Measurements from ENCODE around the gene CHMP4B. TPM values are rescaled to one million over a fixed set of nuclear protein-coding genes. Genes with fewer than 3 reads are reported as not detected.

The CHMP4B gene
- total and polyA plus RNA-seq, 3 donors from 2014 or later = 98.3 to 114 (median 102) TPM

GRCh38 chr20:33772439-33772838 is 38.7 kb upstream of the CHMP4B start:
- no peaks in the 10 kb centered on the region for H3K4me1 ChIP-seq
- no peak overlapping the region for H3K27ac ChIP-seq
- no peaks in the 10 kb centered on the region for H3K36me3 ChIP-seq (ENCODE audit: low read depth, missing control alignments)
- TF ChIP-seq POLR2A (IDR thresholded peaks at IDR 0.05) = no peak
- no peak for TF ChIP-seq CTCF (IDR thresholded peaks at IDR 0.05)
- DNase-seq = no peak
- no peaks in the 10 kb centered on the region for H3K27me3 ChIP-seq
- no peaks in the 10 kb centered on the region for H3K9me3 ChIP-seq
- no peak overlapping the region for H3K4me3 ChIP-seq
- intact Hi-C loops (cut with DNase I; ENCODE audit: low total_unique reads) = no loop called here
- 90 to 96% methylated on average over 3 of the region's 3 CpGs for WGBS, 2 donors

DNA sequence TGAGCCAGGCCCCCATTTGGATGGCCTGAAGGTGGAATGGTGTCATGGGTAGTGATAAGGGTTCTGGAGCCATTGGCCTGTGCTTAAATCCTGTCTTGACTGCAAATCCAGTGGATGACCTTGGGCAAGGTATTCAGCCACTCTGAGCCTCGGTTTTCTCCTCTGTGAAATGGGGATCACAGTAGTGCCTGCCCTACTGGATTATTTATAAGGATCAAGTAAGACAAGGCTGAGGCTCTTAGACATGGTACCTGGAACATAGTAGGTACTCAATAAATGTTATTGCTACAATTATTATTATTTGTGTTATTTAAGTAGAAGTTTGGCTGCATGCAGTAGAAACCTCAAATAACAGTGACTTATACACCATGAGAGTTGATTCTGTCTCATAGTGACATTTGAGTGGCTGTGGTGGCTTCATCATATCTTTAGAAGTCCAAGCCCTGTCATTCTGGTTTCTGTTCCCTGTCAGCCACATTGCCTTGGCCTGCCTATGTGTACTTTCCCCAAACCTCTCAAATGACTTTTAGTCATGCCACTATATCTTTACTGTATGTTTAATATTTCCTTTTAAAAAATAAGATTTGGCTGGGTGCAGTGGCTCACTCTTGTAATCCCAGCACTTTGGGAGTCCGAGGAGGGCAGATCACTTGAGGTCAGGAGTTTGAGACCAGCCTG is 37.6 kb upstream of the CHMP4B start:
- WGBS, 2 donors = 82 to 91% methylated on average over 2 of the region's 2 CpGs
- Histone ChIP-seq H3K27me3 (no peaks in the 10 kb centered on the region), H3K4me3 (no peak overlapping the region), H3K9me3 (no peaks in the 10 kb centered on the region), H3K4me1 (no peaks in the 10 kb centered on the region), H3K36me3 (ENCODE audit: low read depth, missing control alignments) (no peaks in the 10 kb centered on the region), H3K27ac (no peak overlapping the region)
- no peak for TF ChIP-seq POLR2A (IDR thresholded peaks at IDR 0.05)
- TF ChIP-seq CTCF (IDR thresholded peaks at IDR 0.05) = no peak
- no peak for DNase-seq
- intact Hi-C loops (cut with DNase I; ENCODE audit: low total_unique reads) = no loop called here

- WGBS, 2 donors = 83 to 94% methylated on average over 2 of the region's 2 CpGs
- Histone ChIP-seq H3K27ac (no peak overlapping the region), H3K36me3 (ENCODE audit: low read depth, missing control alignments) (no peaks in the 10 kb centered on the region), H3K4me1 (no peaks in the 10 kb centered on the region), H3K9me3 (no peaks in the 10 kb centered on the region), H3K27me3 (no peaks in the 10 kb centered on the region), H3K4me3 (no peak overlapping the region)
- TF ChIP-seq CTCF (IDR thresholded peaks at IDR 0.05) = no peak
- TF ChIP-seq POLR2A (IDR thresholded peaks at IDR 0.05) = no peak
- no peak for DNase-seq
- intact Hi-C loops (cut with DNase I; ENCODE audit: low total_unique reads) = no loop called here
These were observed 33.3 kb upstream of the CHMP4B start for GRCh38 chr20:33777816-33778215.

- H3K4me3 ChIP-seq = no peak overlapping the region
- intact Hi-C loops (cut with DNase I; ENCODE audit: low total_unique reads) = no loop called here
- H3K9me3 ChIP-seq = no peaks in the 10 kb centered on the region
- no peaks in the 10 kb centered on the region for H3K36me3 ChIP-seq (ENCODE audit: low read depth, missing control alignments)
- WGBS, 2 donors = 92 to 97% methylated on average over 4 of the region's 4 CpGs
- no peak for DNase-seq
- TF ChIP-seq POLR2A (IDR thresholded peaks at IDR 0.05) (no peak), CTCF (IDR thresholded peaks at IDR 0.05) (no peak)
- no peaks in the 10 kb centered on the region for H3K27me3 ChIP-seq
- no peak overlapping the region for H3K27ac ChIP-seq
- H3K4me1 ChIP-seq = no peaks in the 10 kb centered on the region
These were observed 30.0 kb upstream of the CHMP4B start for GRCh38 chr20:33781133-33781532.

GRCh38 chr20:33781945-33782344 is 29.2 kb upstream of the CHMP4B start:
- intact Hi-C loops (cut with DNase I; ENCODE audit: low total_unique reads) = no loop called here
- no peaks in the 10 kb centered on the region for H3K9me3 ChIP-seq

More at GRCh38 chr20:33781945-33782344, 29.2 kb upstream of the CHMP4B start:
- H3K4me1 ChIP-seq = no peaks in the 10 kb centered on the region
- WGBS, 2 donors = 100% methylated on average over 1 of the region's 1 CpG
- H3K27me3 ChIP-seq = no peaks in the 10 kb centered on the region
- DNase-seq = no peak
- H3K27ac ChIP-seq = no peak overlapping the region
- no peak for TF ChIP-seq POLR2A (IDR thresholded peaks at IDR 0.05)
- TF ChIP-seq CTCF (IDR thresholded peaks at IDR 0.05) = no peak
- H3K36me3 ChIP-seq (ENCODE audit: low read depth, missing control alignments) = no peaks in the 10 kb centered on the region
- H3K4me3 ChIP-seq = no peak overlapping the region
